ENCODE results near the gene COL15A1.

Gene COL15A1

GRCh38 chr9:99104459-99105151 is 160.9 kb downstream of the COL15A1 start, which contains the start of gene TGFBR1:
TGFBR1 (plus strand) TSS chr9:99105113; CDS start chr9:99105206, 93 bp downstream.
- H3K36me3 ChIP-seq (ENCODE audit: control insufficient read depth, insufficient read depth, low read length), result no peaks in the 10 kb centered on the region

DNA sequence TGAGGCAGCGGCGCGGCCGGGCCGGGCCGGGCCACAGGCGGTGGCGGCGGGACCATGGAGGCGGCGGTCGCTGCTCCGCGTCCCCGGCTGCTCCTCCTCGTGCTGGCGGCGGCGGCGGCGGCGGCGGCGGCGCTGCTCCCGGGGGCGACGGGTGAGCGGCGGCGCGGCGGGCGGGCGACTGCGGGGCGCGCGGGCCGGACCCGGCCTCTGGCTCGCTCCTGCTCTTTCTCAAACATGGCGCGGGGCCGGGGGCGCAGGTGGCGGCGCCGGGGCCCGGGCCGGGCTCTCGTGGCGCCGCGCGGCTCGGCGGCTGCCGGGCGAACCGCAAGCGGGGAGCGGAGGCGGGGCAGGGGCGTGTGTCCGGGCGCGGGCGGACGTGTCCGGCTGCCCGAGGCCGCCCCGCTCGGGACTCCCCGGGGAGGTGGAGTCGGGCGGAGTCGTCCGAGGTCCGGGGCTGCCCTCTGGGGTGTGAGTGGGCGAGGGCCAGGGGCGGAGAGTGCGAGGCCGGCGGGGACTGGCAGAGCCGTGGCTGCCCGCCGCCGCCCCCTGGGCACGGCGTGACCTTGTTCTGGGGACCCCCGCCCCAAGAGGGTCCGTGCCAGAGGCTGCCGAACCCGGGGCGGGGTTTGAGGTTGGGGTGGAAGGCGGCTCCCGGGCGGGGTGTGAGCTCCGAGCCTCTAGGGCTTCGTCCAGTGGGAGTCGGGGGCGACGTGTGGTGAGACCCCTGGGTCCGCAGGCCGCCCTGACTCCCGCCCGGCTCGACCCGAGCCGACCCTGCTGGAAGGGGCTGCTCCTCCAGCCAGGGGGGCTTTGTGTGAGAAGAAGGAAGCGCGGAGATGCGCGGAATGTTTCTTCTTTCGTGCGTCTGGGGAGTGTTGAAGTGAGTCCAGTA is 161.7 kb downstream of the COL15A1 start:
- peak overlapping the region; percentile 73 for H3K4me3 ChIP-seq (ENCODE audit: low read depth, low read length)
- no peaks in the 10 kb centered on the region for H3K9me3 ChIP-seq (ENCODE audit: control insufficient read depth, insufficient read depth, low read length)
- H3K27me3 ChIP-seq (ENCODE audit: control insufficient read depth, insufficient read depth, low read length), result peaks cover 16% of the 10 kb centered on the region
- H3K9ac ChIP-seq (ENCODE audit: low read depth, low read length), result no peak overlapping the region
- peaks cover 5% of the 10 kb centered on the region for H3K4me1 ChIP-seq (ENCODE audit: control insufficient read depth, insufficient read depth, low read length)
- no peaks in the 10 kb centered on the region for H3K36me3 ChIP-seq (ENCODE audit: control insufficient read depth, insufficient read depth, low read length)

More at GRCh38 chr9:99104459-99105151, 160.9 kb downstream of the COL15A1 start, which contains the start of gene TGFBR1:
- H3K9ac ChIP-seq (ENCODE audit: low read depth, low read length), result peak within 1 kb of the TSS; percentile 16
- H3K9me3 ChIP-seq (ENCODE audit: control insufficient read depth, insufficient read depth, low read length), result no peaks in the 10 kb centered on the region
- H3K4me3 ChIP-seq (ENCODE audit: low read depth, low read length), result peak within 1 kb of the TSS; percentile 94
- peaks cover 16% of the 10 kb centered on the region for H3K27me3 ChIP-seq (ENCODE audit: control insufficient read depth, insufficient read depth, low read length)
- peaks cover 5% of the 10 kb centered on the region for H3K4me1 ChIP-seq (ENCODE audit: control insufficient read depth, insufficient read depth, low read length)

DNA sequence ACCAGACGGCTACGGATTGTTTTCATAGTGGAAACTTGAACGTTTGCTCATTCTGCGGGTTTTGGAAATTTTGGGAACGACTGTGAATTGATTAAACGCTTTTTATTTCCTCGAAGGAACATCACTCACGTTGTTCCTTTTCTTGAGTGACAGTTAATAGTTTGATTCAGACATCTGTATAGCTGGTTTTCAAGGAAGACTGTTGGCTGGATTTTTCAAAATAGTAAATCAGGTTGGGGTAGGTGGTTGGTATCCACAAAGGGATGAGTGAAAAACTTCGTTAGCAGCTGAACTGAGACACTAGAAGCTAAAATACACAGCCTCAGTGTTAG is 162.3 kb downstream of the COL15A1 start:
- Histone ChIP-seq H3K4me1 (ENCODE audit: control insufficient read depth, insufficient read depth, low read length) (peaks cover 5% of the 10 kb centered on the region), H3K36me3 (ENCODE audit: control insufficient read depth, insufficient read depth, low read length) (no peaks in the 10 kb centered on the region), H3K27me3 (ENCODE audit: control insufficient read depth, insufficient read depth, low read length) (peaks cover 16% of the 10 kb centered on the region)

GRCh38 chr9:99107421-99107820 is 163.7 kb downstream of the COL15A1 start:
- Histone ChIP-seq H3K4me1 (ENCODE audit: control insufficient read depth, insufficient read depth, low read length) (peaks cover 5% of the 10 kb centered on the region), H3K36me3 (ENCODE audit: control insufficient read depth, insufficient read depth, low read length) (no peaks in the 10 kb centered on the region), H3K9ac (ENCODE audit: low read depth, low read length) (no peak overlapping the region), H3K27me3 (ENCODE audit: control insufficient read depth, insufficient read depth, low read length) (peaks cover 12% of the 10 kb centered on the region), H3K4me3 (ENCODE audit: low read depth, low read length) (no peak overlapping the region), H3K9me3 (ENCODE audit: control insufficient read depth, insufficient read depth, low read length) (no peaks in the 10 kb centered on the region)

More for the DNA sequence above, 162.3 kb downstream of the COL15A1 start:
- H3K9ac ChIP-seq (ENCODE audit: low read depth, low read length), result no peak overlapping the region
- peak overlapping the region; percentile 73 for H3K4me3 ChIP-seq (ENCODE audit: low read depth, low read length)
- no peaks in the 10 kb centered on the region for H3K9me3 ChIP-seq (ENCODE audit: control insufficient read depth, insufficient read depth, low read length)

- Histone ChIP-seq H3K27me3 (ENCODE audit: control insufficient read depth, insufficient read depth, low read length) (peaks cover 6% of the 10 kb centered on the region), H3K9ac (ENCODE audit: low read depth, low read length) (no peak overlapping the region), H3K36me3 (ENCODE audit: control insufficient read depth, insufficient read depth, low read length) (no peaks in the 10 kb centered on the region), H3K4me1 (ENCODE audit: control insufficient read depth, insufficient read depth, low read length) (peaks cover 7% of the 10 kb centered on the region), H3K9me3 (ENCODE audit: control insufficient read depth, insufficient read depth, low read length) (no peaks in the 10 kb centered on the region), H3K4me3 (ENCODE audit: low read depth, low read length) (no peak overlapping the region)
These were observed 164.4 kb downstream of the COL15A1 start for GRCh38 chr9:99108131-99108530.

DNA sequence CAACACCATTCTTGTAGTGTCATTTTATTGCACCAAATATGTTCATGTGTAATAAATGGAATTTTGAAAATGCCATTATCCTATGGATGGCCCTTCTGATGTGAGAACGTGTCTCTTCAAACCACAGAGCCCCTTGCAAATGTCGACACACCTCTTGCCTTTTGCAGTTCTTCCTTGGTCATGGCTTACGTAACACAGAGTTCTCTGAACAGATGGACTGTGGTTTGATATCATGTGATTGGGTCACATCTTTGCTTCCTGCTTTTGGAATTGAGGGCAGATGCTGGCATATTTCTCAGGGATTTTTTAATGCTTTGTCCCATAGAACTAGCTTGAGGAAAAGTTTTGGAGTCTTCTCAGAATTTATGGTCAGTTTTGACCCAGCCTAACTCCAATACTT is 165.8 kb downstream of the COL15A1 start:
- Histone ChIP-seq H3K9ac (ENCODE audit: low read depth, low read length) (no peak overlapping the region), H3K27me3 (ENCODE audit: control insufficient read depth, insufficient read depth, low read length) (no peaks in the 10 kb centered on the region), H3K36me3 (ENCODE audit: control insufficient read depth, insufficient read depth, low read length) (no peaks in the 10 kb centered on the region), H3K4me1 (ENCODE audit: control insufficient read depth, insufficient read depth, low read length) (peaks cover 9% of the 10 kb centered on the region), H3K9me3 (ENCODE audit: control insufficient read depth, insufficient read depth, low read length) (no peaks in the 10 kb centered on the region), H3K4me3 (ENCODE audit: low read depth, low read length) (no peak overlapping the region)

GRCh38 chr9:99112750-99113413 is 169.2 kb downstream of the COL15A1 start:
- Histone ChIP-seq H3K36me3 (ENCODE audit: control insufficient read depth, insufficient read depth, low read length) (no peaks in the 10 kb centered on the region), H3K9me3 (ENCODE audit: control insufficient read depth, insufficient read depth, low read length) (no peaks in the 10 kb centered on the region), H3K4me1 (ENCODE audit: control insufficient read depth, insufficient read depth, low read length) (peaks cover 7% of the 10 kb centered on the region), H3K4me3 (ENCODE audit: low read depth, low read length) (no peak overlapping the region), H3K27me3 (ENCODE audit: control insufficient read depth, insufficient read depth, low read length) (no peaks in the 10 kb centered on the region), H3K9ac (ENCODE audit: low read depth, low read length) (no peak overlapping the region)

DNA sequence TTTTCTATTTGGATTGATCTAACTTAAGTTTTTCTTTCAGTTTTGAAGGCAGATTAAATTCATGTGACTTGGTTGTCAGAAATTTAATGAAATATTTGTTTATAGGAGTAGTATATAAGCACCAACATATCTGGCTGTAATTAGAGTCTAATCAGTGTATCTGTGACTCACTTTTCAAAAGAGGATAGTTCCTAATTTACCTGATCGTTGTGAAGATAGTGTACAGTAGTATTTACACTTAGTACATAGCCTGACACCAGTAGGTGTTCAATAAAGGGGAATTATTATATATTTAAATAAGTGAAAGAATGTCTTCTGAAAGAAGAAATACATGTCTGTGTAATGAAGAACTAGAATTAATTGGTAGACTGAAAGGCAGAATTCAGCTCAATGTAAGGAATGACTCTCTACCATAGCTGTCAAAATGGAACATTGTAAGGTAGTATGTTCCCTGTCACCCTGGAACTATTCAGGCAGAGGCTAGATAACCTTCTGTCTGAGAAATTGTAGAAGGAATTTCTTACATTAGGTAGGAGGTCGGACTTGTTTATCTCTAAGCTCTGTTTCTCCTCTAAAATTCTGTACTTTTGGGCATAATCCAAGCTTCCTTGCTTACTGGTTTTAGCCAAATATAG is 169.8 kb downstream of the COL15A1 start:
- H3K9me3 ChIP-seq (ENCODE audit: control insufficient read depth, insufficient read depth, low read length), result no peaks in the 10 kb centered on the region
- no peak overlapping the region for H3K9ac ChIP-seq (ENCODE audit: low read depth, low read length)
- H3K4me3 ChIP-seq (ENCODE audit: low read depth, low read length), result no peak overlapping the region
- H3K27me3 ChIP-seq (ENCODE audit: control insufficient read depth, insufficient read depth, low read length), result no peaks in the 10 kb centered on the region
- H3K36me3 ChIP-seq (ENCODE audit: control insufficient read depth, insufficient read depth, low read length), result no peaks in the 10 kb centered on the region
- peaks cover 7% of the 10 kb centered on the region for H3K4me1 ChIP-seq (ENCODE audit: control insufficient read depth, insufficient read depth, low read length)

DNA sequence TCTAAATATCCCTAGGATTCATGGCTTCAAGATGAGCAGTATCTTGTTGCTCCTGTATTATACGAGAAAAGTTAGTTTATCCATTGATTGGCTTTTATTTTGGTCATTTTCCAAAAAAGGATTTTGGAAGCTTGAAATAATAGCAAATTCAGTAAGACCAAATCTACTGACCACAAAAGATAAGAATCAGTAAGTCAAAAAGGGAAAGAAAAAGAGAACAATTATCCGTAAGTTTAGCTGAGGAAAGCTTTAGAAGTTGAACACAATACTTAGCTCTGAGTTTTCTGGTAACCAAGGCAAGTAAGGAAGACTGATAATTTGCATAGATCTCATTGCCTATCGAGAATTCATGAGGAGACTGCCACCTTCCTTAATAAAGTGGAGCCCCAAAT is 170.3 kb downstream of the COL15A1 start:
- Histone ChIP-seq H3K4me1 (ENCODE audit: control insufficient read depth, insufficient read depth, low read length) (peaks cover 7% of the 10 kb centered on the region), H3K4me3 (ENCODE audit: low read depth, low read length) (no peak overlapping the region), H3K36me3 (ENCODE audit: control insufficient read depth, insufficient read depth, low read length) (no peaks in the 10 kb centered on the region), H3K9me3 (ENCODE audit: control insufficient read depth, insufficient read depth, low read length) (no peaks in the 10 kb centered on the region), H3K27me3 (ENCODE audit: control insufficient read depth, insufficient read depth, low read length) (no peaks in the 10 kb centered on the region), H3K9ac (ENCODE audit: low read depth, low read length) (no peak overlapping the region)

DNA sequence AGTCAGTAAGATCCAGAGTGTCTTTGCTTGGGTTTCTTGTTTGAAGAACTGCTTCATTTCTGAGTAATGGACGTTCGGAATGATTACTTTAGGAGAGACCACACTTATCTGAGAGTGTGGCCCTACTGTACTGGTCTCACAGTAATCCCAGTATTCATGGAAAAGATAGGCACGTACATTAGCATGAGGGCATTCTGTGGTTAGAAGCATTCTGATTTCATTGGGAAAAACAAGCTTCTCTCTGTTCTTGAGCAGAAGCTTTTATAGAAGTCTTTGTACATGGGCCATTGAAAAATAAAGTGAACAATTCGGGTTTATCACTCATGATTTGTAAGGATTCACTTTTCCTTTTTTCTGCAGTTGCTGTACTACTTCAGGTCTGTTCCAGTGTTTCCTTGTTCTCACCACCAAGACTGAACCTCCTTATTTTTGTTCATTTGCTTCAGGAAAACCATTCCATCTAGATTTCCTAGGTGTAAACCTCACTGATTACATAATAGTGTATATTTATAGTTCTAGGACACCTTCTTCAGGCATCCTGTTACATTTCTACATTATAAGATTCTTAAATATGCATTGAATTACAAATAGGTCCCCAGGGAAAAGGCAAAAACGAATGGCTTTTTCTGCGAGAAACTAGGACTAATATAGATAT is 171.3 kb downstream of the COL15A1 start:
- Histone ChIP-seq H3K9me3 (ENCODE audit: control insufficient read depth, insufficient read depth, low read length) (no peaks in the 10 kb centered on the region), H3K27me3 (ENCODE audit: control insufficient read depth, insufficient read depth, low read length) (no peaks in the 10 kb centered on the region), H3K4me3 (ENCODE audit: low read depth, low read length) (no peak overlapping the region), H3K36me3 (ENCODE audit: control insufficient read depth, insufficient read depth, low read length) (no peaks in the 10 kb centered on the region), H3K9ac (ENCODE audit: low read depth, low read length) (no peak overlapping the region), H3K4me1 (ENCODE audit: control insufficient read depth, insufficient read depth, low read length) (peaks cover 7% of the 10 kb centered on the region)

- H3K4me1 ChIP-seq (ENCODE audit: control insufficient read depth, insufficient read depth, low read length), result peaks cover 7% of the 10 kb centered on the region
- H3K9ac ChIP-seq (ENCODE audit: low read depth, low read length), result no peak overlapping the region
- no peaks in the 10 kb centered on the region for H3K27me3 ChIP-seq (ENCODE audit: control insufficient read depth, insufficient read depth, low read length)
These were observed 172.3 kb downstream of the COL15A1 start for GRCh38 chr9:99116003-99116411.

More at GRCh38 chr9:99116003-99116411, 172.3 kb downstream of the COL15A1 start:
- Histone ChIP-seq H3K4me3 (ENCODE audit: low read depth, low read length) (no peak overlapping the region), H3K9me3 (ENCODE audit: control insufficient read depth, insufficient read depth, low read length) (no peaks in the 10 kb centered on the region), H3K36me3 (ENCODE audit: control insufficient read depth, insufficient read depth, low read length) (no peaks in the 10 kb centered on the region)
